CD14-positive monocyte (primary cell): ENCODE results near the gene CDK5. TPM values are rescaled to one million over a fixed set of nuclear protein-coding genes. Genes with fewer than 3 reads are reported as not detected.

Experiments
- DNase-seq, 3 donors: peaks; one replicate each; pipeline ENCODE4 v3.0.0-alpha.2; 2011 to 2022
- H2AFZ ChIP-seq: 2 replicates; pipeline ENCODE4 v1.6.0; 2012; ENCODE audit warnings: mild to moderate bottlenecking, low read depth, low read length, inconsistent platforms; ENCODE audit not compliant: insufficient read depth, poor library complexity, severe bottlenecking
- H3K27ac ChIP-seq, 2 donors: 1 replicate in 1 of 2; 2 replicates in 1 of 2; pipeline ENCODE4 v1.5.1; 2012 to 2013; ENCODE audit warnings: low read length in 2 of 2, control low read depth in 1 of 2, inconsistent platforms in 1 of 2, low read depth in 1 of 2, mild to moderate bottlenecking in 1 of 2
- H3K27me3 ChIP-seq, 2 donors: one replicate each; pipeline versions ENCODE4 v1.6.0 to v1.6.1; 2011 to 2013; ENCODE audit warnings: low read length in 2 of 2; ENCODE audit not compliant: control insufficient read depth in 2 of 2, insufficient read depth in 2 of 2
- H3K36me3 ChIP-seq, 2 donors: replicated peaks in 1 of 2; 1 replicate in 1 of 2; 2 replicates in 1 of 2; pipeline versions ENCODE4 v1.5.1 to v1.6.1; 2012 to 2013; ENCODE audit warnings: low read length in 2 of 2, control low read depth in 1 of 2, inconsistent platforms in 1 of 2, mild to moderate bottlenecking in 1 of 2; ENCODE audit not compliant: insufficient read depth in 2 of 2, control insufficient read depth in 1 of 2
- H3K4me1 ChIP-seq, 2 donors: 1 replicate in 1 of 2; 2 replicates in 1 of 2; pipeline versions ENCODE4 v1.5.1 to v1.6.1; 2012 to 2013; ENCODE audit warnings: low read length in 2 of 2, control low read depth in 1 of 2, inconsistent platforms in 1 of 2, mild to moderate bottlenecking in 1 of 2, moderate library complexity in 1 of 2; ENCODE audit not compliant: insufficient read depth in 2 of 2, control insufficient read depth in 1 of 2
- H3K4me2 ChIP-seq: replicated peaks from 2 replicates; pipeline ENCODE3; 2012; ENCODE audit warnings: low read length, moderate library complexity, mild to moderate bottlenecking; ENCODE audit not compliant: poor library complexity, severe bottlenecking; ENCODE audit errors: extremely low read depth
- H3K4me3 ChIP-seq, 3 experiments: fragments of 200-600 bp in 1 of 3; sonication (generic) in 1 of 3; replicated peaks in 1 of 3; 1 replicate in 2 of 3; 2 replicates in 1 of 3; pipeline ENCODE4 v1.5.1; 2011 to 2013; ENCODE audit warnings: low read length in 3 of 3, mild to moderate bottlenecking in 3 of 3, control low read depth in 2 of 3, low read depth in 2 of 3, inconsistent platforms in 1 of 3, moderate library complexity in 1 of 3
- H3K79me2 ChIP-seq: 2 replicates; pipeline ENCODE4 v1.6.0; 2012; ENCODE audit warnings: mild to moderate bottlenecking, control low read depth, inconsistent platforms, low read length, moderate library complexity; ENCODE audit not compliant: insufficient read depth
- H3K9ac ChIP-seq: 2 replicates; pipeline ENCODE4 v1.6.0; 2017; ENCODE audit warnings: low read length, mild to moderate bottlenecking; ENCODE audit not compliant: insufficient read depth, poor library complexity, severe bottlenecking
- H3K9me3 ChIP-seq, 2 donors: replicated peaks in 1 of 2; 1 replicate in 1 of 2; 2 replicates in 1 of 2; pipeline versions ENCODE4 v1.5.1 to v1.6.1; 2012 to 2013; ENCODE audit warnings: low read length in 2 of 2, control low read depth in 1 of 2; ENCODE audit not compliant: control insufficient read depth in 1 of 2, insufficient read depth in 1 of 2
- H4K20me1 ChIP-seq: 2 replicates; pipeline ENCODE4 v1.6.0; 2012; ENCODE audit warnings: mild to moderate bottlenecking, low read length, control low read depth, moderate library complexity; ENCODE audit not compliant: insufficient read depth
- H3K27ac Mint-ChIP-seq, 7 donors: one replicate each; pipeline ENCODE4 v1.8.0; 2020; ENCODE audit warnings: mild to moderate bottlenecking in 7 of 7, mixed read lengths in 7 of 7, moderate library complexity in 6 of 7, inconsistent platforms in 2 of 7
- H3K27me3 Mint-ChIP-seq, 3 donors: one replicate each; pipeline ENCODE4 v1.8.0; 2021 to 2022; ENCODE audit warnings: low read depth in 3 of 3, mild to moderate bottlenecking in 3 of 3, mixed read lengths in 3 of 3, moderate library complexity in 3 of 3, inconsistent platforms in 1 of 3
- H3K36me3 Mint-ChIP-seq, 2 donors: one replicate each; pipeline ENCODE4 v1.8.0; 2020; ENCODE audit warnings: mixed read lengths in 2 of 2, inconsistent platforms in 1 of 2, mild to moderate bottlenecking in 1 of 2
- H3K4me1 Mint-ChIP-seq: one replicate; pipeline ENCODE4 v1.8.0; 2020; ENCODE audit warnings: mild to moderate bottlenecking, mixed read lengths
- H3K4me3 Mint-ChIP-seq, 2 donors: one replicate each; pipeline ENCODE4 v1.8.0; 2020; ENCODE audit warnings: mild to moderate bottlenecking in 2 of 2, mixed read lengths in 2 of 2, moderate library complexity in 1 of 2
- H3K9me3 Mint-ChIP-seq, 7 donors: one replicate each; pipeline ENCODE4 v1.8.0; 2020 to 2022; ENCODE audit warnings: mixed read lengths in 7 of 7, mild to moderate bottlenecking in 6 of 7, moderate library complexity in 6 of 7, inconsistent platforms in 2 of 7
- CTCF ChIP-seq: fragments of 200-600 bp; IDR thresholded peaks from one replicate; pipeline ENCODE4 v1.8.0; 2022; ENCODE audit warnings: antibody characterized with exemption, mild to moderate bottlenecking
- WGBS: methylation state at CpG from one replicate; pipeline ENCODE4 v1.1.5; 2013; ENCODE audit warnings: missing lambda C conversion rate; ENCODE audit not compliant: insufficient coverage; 5-methylcytosine and 5-hydroxymethylcytosine counted together
- intact Hi-C, 2 donors: fragments of 100-400 bp; cut with micrococcal nuclease; formaldehyde crosslinking; loops; one replicate each; pipeline versions ENCODE4 v1.15.0 to v1.15.1; 2023
- polyA plus RNA-seq, 3 donors: library from polyadenylated mRNA; depleted of rRNA in 1 of 3; unstranded in 2 of 3; stranded (reverse) in 1 of 3; fragments of 300-500 nt in 2 of 3; fragments of >200 nt in 1 of 3; fragmentation: Illumina TruSeq in 2 of 3; gene quantifications; 1 replicate in 2 of 3; 2 replicates in 1 of 3; pipeline ENCODE4 v1.2.3, GENCODE V29; 2012 to 2021

Gene CDK5
- polyA plus RNA-seq, 3 donors = 14.9 to 31.2 (median 24.9) TPM

GRCh38 chr7:151017953-151018420 is 39.7 kb downstream of the CDK5 start:
- Histone ChIP-seq H4K20me1 (no peaks in the 10 kb centered on the region), H3K27me3 (peaks cover 23 to 54% of the 10 kb centered on the region in 2 donors), H3K4me2 (peak overlapping the region; percentile 51), H3K4me3 (peak overlapping the region in 1 of 3 experiments; percentile 51), H3K9me3 (peaks cover 0 to 6% of the 10 kb centered on the region in 2 donors), H2AFZ (peak overlapping the region; percentile 35), H3K9ac (no peak overlapping the region), H3K36me3 (no peaks in the 10 kb centered on the region), H3K79me2 (no peaks in the 10 kb centered on the region), H3K4me1 (peaks cover 29 to 44% of the 10 kb centered on the region in 2 donors), H3K27ac (no peak overlapping the region)
- H3K27ac Mint-ChIP-seq = peak overlapping the region in 5 of 7 donors; percentile 30 to 78 (median 70)
- H3K4me1 Mint-ChIP-seq = peaks cover 35% of the 10 kb centered on the region
- H3K4me3 Mint-ChIP-seq = peak overlapping the region; percentile 56 to 88
- peaks cover 3 to 4% of the 10 kb centered on the region in 2 donors for H3K36me3 Mint-ChIP-seq
- peak; percentile 29 to 45 (median 39) for DNase-seq
- peak; percentile 91 for TF ChIP-seq CTCF
- under 1% methylated on average over 34 of the region's 34 CpGs for WGBS
- intact Hi-C loops = loop anchor here in 1 of 2 donors (5.0 kb wide), 1 partner anchor 94 kb away; no protein-coding TSS in a partner anchor
- peaks cover 0 to 16% (median 3%) of the 10 kb centered on the region in 7 donors for H3K9me3 Mint-ChIP-seq
- peaks cover 57 to 86% (median 67%) of the 10 kb centered on the region in 3 donors for H3K27me3 Mint-ChIP-seq

- H3K27me3 ChIP-seq = peaks cover 23 to 60% of the 10 kb centered on the region in 2 donors
Observed at GRCh38 chr7:151017370-151017952, 40.2 kb downstream of the CDK5 start.

More at GRCh38 chr7:151017370-151017952, 40.2 kb downstream of the CDK5 start:
- Histone ChIP-seq H4K20me1 (no peaks in the 10 kb centered on the region), H3K27ac (no peak overlapping the region), H3K4me2 (peak overlapping the region; percentile 51), H2AFZ (no peak overlapping the region), H3K79me2 (no peaks in the 10 kb centered on the region), H3K9ac (no peak overlapping the region), H3K4me3 (no peak overlapping the region), H3K9me3 (peaks cover 0 to 6% of the 10 kb centered on the region in 2 donors), H3K36me3 (no peaks in the 10 kb centered on the region), H3K4me1 (peaks cover 31 to 46% of the 10 kb centered on the region in 2 donors)
- no peak for DNase-seq
- WGBS = 44% methylated on average over 9 of the region's 13 CpGs
- H3K27me3 Mint-ChIP-seq = peaks cover 61 to 88% (median 72%) of the 10 kb centered on the region in 3 donors
- intact Hi-C loops = loop anchor here in 1 of 2 donors (5.0 kb wide), 1 partner anchor 95 kb away; no protein-coding TSS in a partner anchor
- peaks cover 0 to 16% (median 3%) of the 10 kb centered on the region in 7 donors for H3K9me3 Mint-ChIP-seq
- TF ChIP-seq CTCF = no peak
- peaks cover 3 to 4% of the 10 kb centered on the region in 2 donors for H3K36me3 Mint-ChIP-seq
- H3K4me1 Mint-ChIP-seq = peaks cover 41% of the 10 kb centered on the region
- peak overlapping the region in 3 of 7 donors; percentile 6 to 50 (median 30) for H3K27ac Mint-ChIP-seq
- peak overlapping the region in 1 of 2 donors; percentile 88 for H3K4me3 Mint-ChIP-seq
